Left cardiac atrium (tissue), 4 donors: Measurements from ENCODE around the gene CRYBB1. TPM values are rescaled to one million over a fixed set of nuclear protein-coding genes. Genes with fewer than 3 reads are reported as not detected.

Experiments
- ATAC-seq, 2 donors: fragments of 200-7000 bp; cut with Tn5 transposase; one replicate each; pipeline ENCODE4 v1.9.1; 2020; ENCODE audit warnings: mild to moderate bottlenecking in 2 of 2, moderate library complexity in 2 of 2
- DNase-seq: peaks from one replicate; pipeline ENCODE4 v3.0.0-alpha.2; 2020
- intact Hi-C, 2 donors: fragments of 100-400 bp; cut with DNase I; formaldehyde crosslinking; loops; one replicate each; pipeline versions ENCODE4 v1.14.1 to v1.15.1; 2022 to 2023
- microRNA-seq, 2 donors: library from miRNA; unstranded; fragments of <30 nt; microRNA quantifications; one replicate each; pipeline ENCODE4 v1.2.0, GENCODE V29; 2020
- total RNA-seq, 2 donors: library from RNA; stranded (reverse); fragmentation: NEBNext Ultra II Directional; extraction: Animal tissue kit (Norgen Biotek cat#: 25700); gene quantifications; one replicate each; pipeline ENCODE4 v1.2.1, GENCODE V29; 2021
- donor health status: DM: no; HTN: yes; CAD: no.
- donor health status: DM: no; HTN: yes; CAD: no; lungs with severe emphysema.
- donor health status: DM: yes; HTN: yes; CAD: no.
- donor health status: Dilated cardiomyopathy.

CRYBB1 gene
- total RNA-seq, 2 donors from 2014 or later: 0.55 to 1.9 TPM

- intact Hi-C loops: no loop called here
- no peak for ATAC-seq
- no peak for DNase-seq
Observed at GRCh38 chr22:26564181-26564580, 53.6 kb downstream of the CRYBB1 start.

- no peak for ATAC-seq
- DNase-seq: no peak
- intact Hi-C loops: no loop called here
Observed at GRCh38 chr22:26563022-26563421, 54.8 kb downstream of the CRYBB1 start.

GRCh38 chr22:26561756-26562417 is 55.9 kb downstream of the CRYBB1 start:
- intact Hi-C loops: no loop called here
- ATAC-seq: peak; percentile 83 to 85
- DNase-seq: peak; percentile 68

- intact Hi-C loops: no loop called here
- ATAC-seq (no peak), DNase-seq (no peak)
Observed at GRCh38 chr22:26559961-26560575, 57.8 kb downstream of the CRYBB1 start.

GRCh38 chr22:26558248-26558895 is 59.5 kb downstream of the CRYBB1 start:
- intact Hi-C loops: no loop called here

GRCh38 chr22:26556904-26557303 is 60.9 kb downstream of the CRYBB1 start:
- intact Hi-C loops: no loop called here
- peak; percentile 9 to 29 for ATAC-seq

More at GRCh38 chr22:26558248-26558895, 59.5 kb downstream of the CRYBB1 start:
- ATAC-seq (no peak), DNase-seq (no peak)

GRCh38 chr22:26555478-26555877 is 62.3 kb downstream of the CRYBB1 start:
- peak; percentile 43 to 47 for ATAC-seq

More at GRCh38 chr22:26556904-26557303, 60.9 kb downstream of the CRYBB1 start:
- no peak for DNase-seq

GRCh38 chr22:26554956-26555355 is 62.9 kb downstream of the CRYBB1 start:
- no peak for ATAC-seq
- intact Hi-C loops: no loop called here
- DNase-seq: no peak

More at GRCh38 chr22:26555478-26555877, 62.3 kb downstream of the CRYBB1 start:
- intact Hi-C loops: no loop called here
- DNase-seq: no peak

GRCh38 chr22:26553056-26553752 is 64.6 kb downstream of the CRYBB1 start:
- DNase-seq (no peak), ATAC-seq (no peak)
- intact Hi-C loops: no loop called here

GRCh38 chr22:26552466-26552865 is 65.4 kb downstream of the CRYBB1 start:
- DNase-seq: no peak
- intact Hi-C loops: no loop called here

GRCh38 chr22:26551568-26551967 is 66.3 kb downstream of the CRYBB1 start:
- DNase-seq (no peak), ATAC-seq (no peak)
- intact Hi-C loops: no loop called here

More at GRCh38 chr22:26552466-26552865, 65.4 kb downstream of the CRYBB1 start:
- ATAC-seq: no peak

- ATAC-seq: peak; percentile 89
- DNase-seq: peak; percentile 69
- intact Hi-C loops: no loop called here
Observed at GRCh38 chr22:26550498-26551033, 67.3 kb downstream of the CRYBB1 start.

- intact Hi-C loops: no loop called here
- ATAC-seq: peak; percentile 7 to 20
- DNase-seq: no peak
Observed at GRCh38 chr22:26549902-26550497, 67.8 kb downstream of the CRYBB1 start.

Small RNA genes within 50 kb of the gene (microRNA-seq; reads per million reads assigned to microRNA genes)
- gene MIR548J: 0.40 to 2.2 reads per million in 2 donors

Other genes with a start within 250 kb of the CRYBB1 start
- under 1 TPM; 0.18 to 0.31 TPM for gene ASPHD2, start 188.8 kb downstream of the CRYBB1 start, total RNA-seq
- 10 to 100 TPM; 12.2 to 13.2 TPM for gene HPS4, start 134.2 kb downstream of the CRYBB1 start, total RNA-seq
- 10 to 100 TPM; 14.9 to 23.7 TPM for gene SRRD, start 134.2 kb downstream of the CRYBB1 start, total RNA-seq
- 10 to 100 TPM; 19.9 to 20.4 TPM for gene TFIP11, start 105.6 kb downstream of the CRYBB1 start, total RNA-seq
- 10 to 100 TPM; 22.1 to 36.5 TPM for gene TPST2, start 27.9 kb downstream of the CRYBB1 start, total RNA-seq
- gene CRYBA4, start 3.9 kb upstream of the CRYBB1 start, total RNA-seq: not detected
- 1 to 10 TPM; 1.8 to 1.9 TPM for gene MIAT, start 39.6 kb upstream of the CRYBB1 start, total RNA-seq